ENCODE measurements around the gene VKORC1.

The VKORC1 gene

DNA sequence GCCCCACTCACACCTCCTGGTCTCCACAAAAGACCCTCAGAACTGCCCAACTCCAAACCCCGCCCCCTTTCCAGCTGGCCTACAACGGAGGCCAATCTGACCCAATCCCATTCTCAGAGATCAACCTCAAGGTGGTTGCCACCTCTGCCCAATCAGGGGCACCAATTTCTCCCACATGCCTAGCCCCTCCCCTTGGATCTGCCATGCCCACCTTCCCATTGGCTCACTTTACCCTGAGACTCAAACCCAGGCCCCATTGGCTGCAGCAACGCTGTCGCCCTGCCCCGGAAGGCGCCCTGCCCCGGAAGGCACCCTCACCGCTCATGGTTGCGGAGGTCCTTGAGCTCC is 31.1 kb downstream of the VKORC1 start:
- DNase-seq (ENCODE audit: low spot score), result no peak

DNA sequence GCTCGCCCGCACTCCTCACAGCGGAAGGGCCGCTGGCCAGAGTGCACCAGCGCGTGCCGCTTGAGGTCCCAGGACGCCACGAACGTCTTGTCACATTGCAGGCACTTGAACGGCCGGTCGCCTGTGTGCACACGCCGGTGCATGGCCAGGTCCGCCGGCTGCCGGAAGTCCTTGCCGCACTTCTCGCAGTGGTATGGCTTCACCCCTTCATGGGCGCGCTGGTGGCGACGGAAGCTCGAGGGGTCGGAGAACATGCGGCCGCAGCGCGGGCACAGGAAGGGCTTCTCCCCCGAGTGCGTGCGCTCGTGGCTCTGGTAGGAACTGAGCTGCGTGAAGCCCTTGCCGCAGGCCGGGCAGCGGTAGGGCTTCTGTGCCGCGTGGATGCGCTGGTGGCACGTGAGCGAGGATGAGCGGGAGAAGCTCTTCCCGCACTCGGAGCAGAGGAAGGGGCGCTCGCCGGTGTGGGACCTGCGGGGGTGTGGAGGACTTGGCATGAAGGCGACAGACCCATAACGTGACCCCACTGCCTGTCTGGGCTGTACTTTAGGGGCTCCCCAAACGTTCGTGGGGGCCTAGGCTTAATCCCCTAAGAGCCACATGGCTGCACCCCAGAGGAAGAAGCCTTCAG is 32.7 kb downstream of the VKORC1 start:
- DNase-seq (ENCODE audit: low spot score), result no peak

DNA sequence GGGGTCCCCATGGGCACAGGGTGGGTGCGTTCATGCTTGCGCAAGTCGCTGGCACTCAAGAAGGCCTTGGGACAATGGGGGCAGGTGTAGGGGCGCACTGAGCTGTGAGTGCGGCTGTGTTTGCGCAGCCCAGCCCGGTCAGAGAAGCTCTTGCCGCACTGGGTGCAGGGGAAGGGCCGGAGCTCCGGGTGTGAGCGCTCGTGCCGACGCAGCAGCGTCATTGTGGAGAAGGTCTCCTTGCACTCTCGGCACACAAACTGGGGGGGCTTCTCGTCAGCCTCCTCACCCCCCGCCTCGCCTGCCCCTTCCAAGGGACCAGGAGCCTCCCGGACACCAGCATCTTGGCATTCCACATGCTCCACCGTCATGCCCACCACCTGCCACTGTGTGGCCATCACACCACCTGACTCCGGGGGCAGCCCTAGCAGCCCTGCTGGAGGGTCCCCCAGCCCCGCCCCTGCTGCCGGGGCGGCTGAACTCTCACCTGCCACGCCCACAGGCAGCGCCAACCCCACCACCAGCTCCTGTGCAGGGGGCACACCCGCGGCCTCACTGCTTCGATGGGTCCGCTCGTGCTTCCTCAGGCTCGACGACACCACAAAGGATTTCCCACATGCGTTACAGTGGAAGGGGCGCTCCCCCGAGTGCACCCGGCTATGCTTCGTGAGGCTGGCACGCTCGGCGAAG is 33.3 kb downstream of the VKORC1 start:
- no peak for DNase-seq (ENCODE audit: low spot score)

GRCh38 chr16:31055613-31056012 is 39.0 kb downstream of the VKORC1 start:
- no peak for DNase-seq (ENCODE audit: low spot score)

DNA sequence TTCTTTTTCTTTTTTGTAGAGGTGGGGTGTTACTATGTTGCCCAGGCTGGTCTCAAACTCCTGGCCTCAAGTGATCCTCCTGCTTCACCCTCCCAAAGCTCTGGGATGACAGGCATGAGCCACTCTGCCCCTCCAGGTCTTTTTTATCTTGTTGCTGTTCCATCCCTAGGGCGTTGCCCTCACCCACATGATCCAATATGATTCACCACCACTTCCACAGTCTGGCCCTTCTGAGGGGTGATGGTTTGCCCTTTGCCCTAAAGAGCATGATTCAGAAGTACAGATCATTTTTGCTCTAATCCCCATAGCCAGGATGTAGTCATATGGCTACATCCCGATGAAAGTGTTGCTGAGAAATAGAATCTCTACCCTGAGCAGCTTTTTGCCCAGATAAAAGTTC is 42.5 kb downstream of the VKORC1 start:
- DNase-seq (ENCODE audit: low spot score), result peak; percentile 96

DNA sequence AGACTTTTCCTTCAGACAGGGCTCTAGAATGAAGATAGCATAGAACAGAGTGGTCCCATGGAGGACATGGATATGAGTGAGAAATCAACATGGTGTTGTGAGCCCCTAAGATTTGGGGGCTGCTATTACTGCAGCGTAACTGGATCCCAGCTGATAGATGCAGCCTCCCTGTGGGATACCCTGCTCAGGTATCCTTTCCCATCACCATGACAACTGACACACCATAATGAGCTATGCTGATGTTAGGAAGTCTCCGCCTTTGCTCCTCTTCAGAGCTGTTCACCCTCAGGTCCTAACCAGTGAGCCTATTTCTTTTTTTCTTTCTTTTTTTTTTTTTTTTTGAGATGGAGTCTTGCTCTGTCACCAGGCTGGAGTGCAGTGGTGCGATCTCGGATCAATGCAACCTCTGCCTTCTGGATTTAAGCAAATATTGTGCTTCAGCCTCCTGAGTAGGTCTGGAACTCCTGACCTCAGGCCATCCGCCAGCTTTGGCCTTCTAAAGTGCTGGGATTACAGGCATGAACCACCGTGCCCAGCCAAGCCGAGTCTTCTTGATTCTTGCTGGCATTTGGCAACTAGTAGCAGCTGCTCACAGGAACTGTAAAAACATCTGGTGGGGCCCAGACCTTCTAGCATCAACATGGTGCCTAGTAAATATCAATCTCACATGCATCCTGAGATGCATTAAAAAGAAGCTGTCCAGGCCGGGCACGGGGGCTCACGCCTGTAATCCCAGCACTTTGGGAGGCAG is 44.1 kb downstream of the VKORC1 start:
- no peak for DNase-seq (ENCODE audit: low spot score)

GRCh38 chr16:31043898-31044481 is 50.6 kb downstream of the VKORC1 start:
- no peak for DNase-seq (ENCODE audit: low spot score)

DNA sequence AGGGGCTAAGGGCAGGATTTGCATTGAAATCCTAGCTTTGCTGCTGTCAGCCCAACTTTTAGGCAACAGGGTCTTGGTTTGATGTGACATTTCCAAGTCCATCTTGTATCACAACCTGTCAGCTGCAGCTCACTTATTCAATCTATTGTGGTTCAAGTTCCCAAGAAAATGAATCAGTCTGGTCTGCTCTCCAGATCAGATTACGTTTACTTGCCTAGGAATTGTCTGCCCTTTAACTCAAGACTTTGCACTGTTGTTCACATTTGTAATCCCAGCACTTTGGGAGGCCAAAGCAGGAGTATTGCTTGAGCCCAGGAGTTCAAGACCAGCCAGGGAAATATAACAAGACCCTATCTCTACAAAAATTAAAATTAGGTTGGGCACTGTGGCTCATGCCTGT is 51.2 kb downstream of the VKORC1 start:
- no peak for DNase-seq (ENCODE audit: low spot score)

DNA sequence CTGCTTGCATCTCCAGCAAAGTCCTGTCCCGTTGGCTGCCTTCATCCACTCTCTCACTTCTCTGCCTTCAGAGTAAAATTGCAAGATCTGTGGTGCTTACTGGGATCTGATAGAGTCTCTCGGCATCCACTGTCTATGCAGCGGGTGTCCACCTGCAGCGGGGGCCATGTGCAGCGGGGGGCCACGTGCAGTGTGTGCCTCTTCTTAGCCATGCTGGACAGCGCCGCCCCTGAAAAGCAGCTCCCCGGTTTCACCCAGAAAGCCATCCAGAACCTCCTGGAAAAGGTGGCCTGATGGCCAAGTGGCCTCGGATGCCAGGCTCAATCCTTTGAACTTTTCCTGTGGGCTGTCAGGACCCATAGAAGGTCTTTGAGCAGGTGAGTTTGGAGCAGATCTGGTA is 51.7 kb downstream of the VKORC1 start:
- no peak for DNase-seq (ENCODE audit: low spot score)
